Progenitor cell of endocrine pancreas (in vitro differentiated cells): Measurements from ENCODE around the gene TBPL2. TPM values are rescaled to one million over a fixed set of nuclear protein-coding genes. Genes with fewer than 3 reads are reported as not detected.
"Not testable (repeated sequence)": the region's sequence is repeated elsewhere in the genome, so short reads cannot be mapped to it uniquely, and the experiment has no call there.

ENCODE experiments used
- DNase-seq: peaks from one replicate; pipeline ENCODE4 v3.0.0; 2021; ENCODE audit warnings: low spot score; ENCODE audit not compliant: unreplicated experiment
- H3K27ac Mint-ChIP-seq: 2 replicates; pipeline ENCODE4 v1.8.0; 2021; ENCODE audit warnings: mild to moderate bottlenecking, moderate library complexity, mixed read lengths
- H3K27me3 Mint-ChIP-seq: 2 replicates; pipeline ENCODE4 v1.8.0; 2021; ENCODE audit warnings: mixed read lengths
- H3K36me3 Mint-ChIP-seq: 2 replicates; pipeline ENCODE4 v1.8.0; 2022; ENCODE audit warnings: mixed read lengths; ENCODE audit not compliant: insufficient read depth
- H3K4me1 Mint-ChIP-seq: 2 replicates; pipeline ENCODE4 v1.8.0; 2021; ENCODE audit warnings: low read depth, mixed read lengths
- H3K4me3 Mint-ChIP-seq: 2 replicates; pipeline ENCODE4 v1.8.0; 2021; ENCODE audit warnings: low read depth, mild to moderate bottlenecking, moderate library complexity, mixed read lengths
- H3K9me3 Mint-ChIP-seq: 2 replicates; pipeline ENCODE4 v1.8.0; 2021; ENCODE audit warnings: low read depth, mixed read lengths
- CTCF ChIP-seq: fragments of 200-600 bp; sonication (generic); IDR thresholded peaks from one replicate; pipeline ENCODE4 v1.5.0; 2021; ENCODE audit warnings: antibody characterized with exemption, mild to moderate bottlenecking; ENCODE audit not compliant: unreplicated experiment
- long read RNA-seq: library from polyadenylated mRNA; unstranded; transcript quantifications from one replicate; pipeline ENCODE4 v2.0.0, GENCODE V29; 2020
- total RNA-seq: library from RNA; stranded (reverse); gene quantifications from 2 replicates; pipeline ENCODE4 v1.2.1, GENCODE V29; 2021

Gene TBPL2
- total RNA-seq, result not detected in 2 replicates
- long read RNA-seq, result 0 reads

- Mint-ChIP-seq H3K9me3 (no peaks in the 10 kb centered on the region), H3K4me3 (no peak within 1 kb of the TSS), H3K4me1 (peaks cover 2% of the 10 kb centered on the region), H3K36me3 (no peaks in the 10 kb centered on the region), H3K27me3 (peaks cover 11% of the 10 kb centered on the region), H3K27ac (no peak within 1 kb of the TSS)
- DNase-seq, result no peak
- TF ChIP-seq CTCF, result peak; percentile 36
Measured at GRCh38 chr14:55440385-55440784, at the start of gene TBPL2. TSS of gene TBPL2 (minus strand) at chr14:55440616. CDS start at chr14:55440449, 167 bp downstream.

GRCh38 chr14:55488204-55488603, 47.8 kb upstream of the TBPL2 start:
- no peak overlapping the region for H3K27ac Mint-ChIP-seq
- peaks cover 2% of the 10 kb centered on the region for H3K4me1 Mint-ChIP-seq
- no peak for TF ChIP-seq CTCF
- H3K9me3 Mint-ChIP-seq, result no peaks in the 10 kb centered on the region
- no peaks in the 10 kb centered on the region for H3K36me3 Mint-ChIP-seq
- H3K27me3 Mint-ChIP-seq, result no peaks in the 10 kb centered on the region
- no peak overlapping the region for H3K4me3 Mint-ChIP-seq
- no peak for DNase-seq

GRCh38 chr14:55482936-55483605, 42.7 kb upstream of the TBPL2 start:
- TF ChIP-seq CTCF, result no peak
- peaks cover 3% of the 10 kb centered on the region for H3K4me1 Mint-ChIP-seq
- DNase-seq, result no peak
- no peak overlapping the region for H3K27ac Mint-ChIP-seq
- H3K27me3 Mint-ChIP-seq, result no peaks in the 10 kb centered on the region
- no peak overlapping the region for H3K4me3 Mint-ChIP-seq
- H3K36me3 Mint-ChIP-seq, result no peaks in the 10 kb centered on the region
- H3K9me3 Mint-ChIP-seq, result no peaks in the 10 kb centered on the region

GRCh38 chr14:55481769-55482168, 41.4 kb upstream of the TBPL2 start:
- no peak for DNase-seq
- Mint-ChIP-seq H3K4me1 (peaks cover 3% of the 10 kb centered on the region), H3K27ac (no peak overlapping the region), H3K27me3 (no peaks in the 10 kb centered on the region), H3K9me3 (no peaks in the 10 kb centered on the region), H3K36me3 (no peaks in the 10 kb centered on the region), H3K4me3 (no peak overlapping the region)
- TF ChIP-seq CTCF, result no peak

GRCh38 chr14:55477680-55478079, 37.3 kb upstream of the TBPL2 start:
- Mint-ChIP-seq H3K9me3 (no peaks in the 10 kb centered on the region), H3K4me3 (no peak overlapping the region), H3K27ac (no peak overlapping the region), H3K27me3 (no peaks in the 10 kb centered on the region), H3K4me1 (no peaks in the 10 kb centered on the region), H3K36me3 (no peaks in the 10 kb centered on the region)
- TF ChIP-seq CTCF, result no peak
- DNase-seq, result no peak

- not testable (repeated sequence) for DNase-seq, H3K9me3 Mint-ChIP-seq, H3K4me1 Mint-ChIP-seq, H3K36me3 Mint-ChIP-seq, H3K27me3 Mint-ChIP-seq, H3K27ac Mint-ChIP-seq, H3K4me3 Mint-ChIP-seq
Measured at GRCh38 chr14:55476448-55476847, 36.0 kb upstream of the TBPL2 start.
